Skeletal muscle tissue (tissue), 4 donors: ENCODE measurements around the gene GLB1L3. TPM values are rescaled to one million over a fixed set of nuclear protein-coding genes. Genes with fewer than 3 reads are reported as not detected.
"Not testable (repeated sequence)": the region's sequence is repeated elsewhere in the genome, so short reads cannot be mapped to it uniquely, and the experiment has no call there.

Experiments
- H3K27ac ChIP-seq: one replicate; pipeline ENCODE4 v1.7.0; 2013; ENCODE audit warnings: mild to moderate bottlenecking, low read depth, low read length, inconsistent platforms
- H3K27me3 ChIP-seq, 3 donors: one replicate each; pipeline ENCODE4 v1.7.0; 2013; ENCODE audit warnings: low read length in 3 of 3; ENCODE audit not compliant: control insufficient read depth in 3 of 3, insufficient read depth in 3 of 3
- H3K36me3 ChIP-seq, 3 donors: one replicate each; pipeline ENCODE4 v1.7.0; 2013; ENCODE audit warnings: low read length in 3 of 3; ENCODE audit not compliant: control insufficient read depth in 3 of 3, insufficient read depth in 3 of 3
- H3K4me1 ChIP-seq, 3 donors: one replicate each; pipeline ENCODE4 v1.7.0; 2013; ENCODE audit warnings: low read length in 3 of 3, mild to moderate bottlenecking in 3 of 3; ENCODE audit not compliant: control insufficient read depth in 3 of 3, insufficient read depth in 3 of 3
- H3K4me3 ChIP-seq, 3 donors: one replicate each; pipeline ENCODE4 v1.7.0; 2013; ENCODE audit warnings: low read length in 3 of 3
- H3K9ac ChIP-seq, 3 donors: one replicate each; pipeline ENCODE4 v1.7.0; 2013; ENCODE audit warnings: low read length in 3 of 3, mild to moderate bottlenecking in 3 of 3, moderate library complexity in 2 of 3, low read depth in 1 of 3
- H3K9me3 ChIP-seq, 3 donors: one replicate each; pipeline ENCODE4 v1.7.0; 2013; ENCODE audit warnings: low read length in 3 of 3; ENCODE audit not compliant: control insufficient read depth in 3 of 3
- total RNA-seq: library from RNA; depleted of rRNA; stranded (reverse); fragments of >200 nt; gene quantifications from one replicate; pipeline ENCODE4 v1.2.3, GENCODE V29; 2014
- donor health status: Osteomylitis.

The GLB1L3 gene
- total RNA-seq, 1 donor from 2014 or later, result not detected

GRCh38 chr11:134283461-134284230 lies 7.5 kb downstream of the GLB1L3 start:
- Histone ChIP-seq H3K27me3 (peaks cover 6 to 7% (median 6%) of the 10 kb centered on the region in 3 donors), H3K4me1 (peaks cover 0 to 3% (median 0%) of the 10 kb centered on the region in 3 donors), H3K9ac (no peak overlapping the region), H3K36me3 (no peaks in the 10 kb centered on the region), H3K4me3 (no peak overlapping the region), H3K27ac (no peak overlapping the region), H3K9me3 (peaks cover 0 to 1% (median 0%) of the 10 kb centered on the region in 3 donors)

GRCh38 chr11:134284349-134284748 lies 8.2 kb downstream of the GLB1L3 start:
- H3K27ac ChIP-seq, H3K4me3 ChIP-seq, H3K4me1 ChIP-seq, H3K36me3 ChIP-seq, H3K27me3 ChIP-seq, H3K9ac ChIP-seq, H3K9me3 ChIP-seq: not testable (repeated sequence)

DNA sequence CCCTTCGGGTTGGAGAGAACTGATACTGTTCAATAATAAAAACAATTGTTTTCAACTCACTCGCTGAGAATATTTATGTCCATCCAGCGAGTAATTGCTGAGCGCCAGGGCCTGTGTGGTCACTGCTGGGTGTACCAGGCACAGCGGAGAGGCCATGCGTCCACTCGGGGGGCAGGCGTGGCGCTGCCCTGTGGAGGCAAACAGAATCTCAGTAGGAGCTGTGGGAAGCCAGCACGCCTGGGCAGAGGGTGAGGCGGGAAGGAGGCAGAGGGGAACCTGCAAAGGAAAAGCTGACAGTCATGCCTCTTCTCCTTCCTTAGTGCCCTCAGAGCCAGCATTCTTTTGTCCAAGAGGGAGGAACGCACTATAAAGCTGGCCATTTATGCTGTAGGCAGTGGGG lies 11.4 kb downstream of the GLB1L3 start:
- Histone ChIP-seq H3K9me3 (no peaks in the 10 kb centered on the region), H3K4me1 (peaks cover 0 to 2% (median 0%) of the 10 kb centered on the region in 3 donors), H3K9ac (no peak overlapping the region), H3K4me3 (no peak overlapping the region), H3K36me3 (no peaks in the 10 kb centered on the region), H3K27me3 (peaks cover 2 to 5% (median 3%) of the 10 kb centered on the region in 3 donors), H3K27ac (no peak overlapping the region)

DNA sequence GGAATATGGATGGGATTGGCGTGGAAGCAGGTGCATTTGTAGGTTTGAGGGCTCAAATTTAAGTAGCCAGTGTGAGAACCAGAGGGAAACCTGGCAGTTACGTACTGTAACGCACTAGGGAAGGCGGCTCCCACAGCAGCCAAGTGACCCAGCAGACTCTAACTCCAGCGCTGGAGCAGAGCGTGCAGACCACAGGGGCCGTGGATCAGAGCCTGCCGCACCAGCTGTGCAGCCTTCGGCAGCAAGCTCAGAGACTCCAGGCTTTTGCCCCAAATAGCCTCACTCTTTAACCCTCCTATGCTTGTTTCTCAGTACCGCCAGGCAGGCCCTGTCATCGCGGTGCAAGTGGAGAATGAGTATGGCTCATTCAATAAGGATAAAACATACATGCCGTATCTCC lies 12.3 kb downstream of the GLB1L3 start:
- H3K4me1 ChIP-seq, result no peaks in the 10 kb centered on the region
- no peaks in the 10 kb centered on the region for H3K36me3 ChIP-seq
- H3K9me3 ChIP-seq, result no peaks in the 10 kb centered on the region
- H3K27me3 ChIP-seq, result peaks cover 0 to 3% (median 3%) of the 10 kb centered on the region in 3 donors
- H3K27ac ChIP-seq, result no peak overlapping the region
- H3K9ac ChIP-seq, result no peak overlapping the region
- H3K4me3 ChIP-seq, result no peak overlapping the region

DNA sequence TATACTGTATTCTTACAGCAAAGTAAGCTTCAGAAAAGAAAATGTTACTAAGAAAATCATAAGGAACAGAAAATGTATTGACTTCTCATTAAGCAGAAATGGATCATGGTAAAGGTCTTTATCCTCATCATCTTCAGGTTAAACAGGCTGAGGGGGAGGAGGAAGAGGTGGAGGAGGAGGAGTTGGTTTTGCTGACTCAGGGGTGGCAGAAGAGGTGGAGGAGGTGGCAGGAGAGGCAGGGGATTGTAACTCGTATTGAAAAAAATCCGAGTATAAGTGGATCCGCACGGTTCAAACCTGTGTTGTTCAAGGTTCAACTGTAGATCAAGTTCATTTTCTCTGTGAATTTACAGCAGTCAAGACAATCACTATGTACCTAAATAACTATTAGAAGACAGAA lies 13.0 kb downstream of the GLB1L3 start:
- Histone ChIP-seq H3K9ac (no peak overlapping the region), H3K36me3 (no peaks in the 10 kb centered on the region), H3K27me3 (peaks cover 0 to 3% (median 3%) of the 10 kb centered on the region in 3 donors), H3K4me1 (no peaks in the 10 kb centered on the region), H3K27ac (no peak overlapping the region), H3K4me3 (no peak overlapping the region), H3K9me3 (no peaks in the 10 kb centered on the region)

- no peaks in the 10 kb centered on the region for H3K4me1 ChIP-seq
- no peak overlapping the region for H3K9ac ChIP-seq
- no peaks in the 10 kb centered on the region for H3K9me3 ChIP-seq
- H3K4me3 ChIP-seq, result no peak overlapping the region
- H3K36me3 ChIP-seq, result no peaks in the 10 kb centered on the region
- no peak overlapping the region for H3K27ac ChIP-seq
- peaks cover 0 to 3% (median 3%) of the 10 kb centered on the region in 3 donors for H3K27me3 ChIP-seq
Observed at GRCh38 chr11:134289789-134290188, 13.6 kb downstream of the GLB1L3 start.

GRCh38 chr11:134290646-134291045 lies 14.5 kb downstream of the GLB1L3 start:
- H3K4me1 ChIP-seq, result no peaks in the 10 kb centered on the region
- no peaks in the 10 kb centered on the region for H3K9me3 ChIP-seq
- no peak overlapping the region for H3K27ac ChIP-seq
- peaks cover 0 to 3% (median 3%) of the 10 kb centered on the region in 3 donors for H3K27me3 ChIP-seq
- H3K4me3 ChIP-seq, result no peak overlapping the region
- H3K9ac ChIP-seq, result no peak overlapping the region
- no peaks in the 10 kb centered on the region for H3K36me3 ChIP-seq

GRCh38 chr11:134291196-134291595 lies 15.0 kb downstream of the GLB1L3 start:
- no peaks in the 10 kb centered on the region for H3K9me3 ChIP-seq
- no peak overlapping the region for H3K9ac ChIP-seq
- H3K27ac ChIP-seq, result no peak overlapping the region
- no peaks in the 10 kb centered on the region for H3K4me1 ChIP-seq
- no peaks in the 10 kb centered on the region for H3K36me3 ChIP-seq
- peaks cover 0 to 3% (median 3%) of the 10 kb centered on the region in 3 donors for H3K27me3 ChIP-seq
- H3K4me3 ChIP-seq, result no peak overlapping the region

GRCh38 chr11:134292661-134293060 lies 16.5 kb downstream of the GLB1L3 start:
- no peaks in the 10 kb centered on the region for H3K4me1 ChIP-seq
- no peak overlapping the region for H3K9ac ChIP-seq
- H3K36me3 ChIP-seq, result no peaks in the 10 kb centered on the region
- no peak overlapping the region for H3K4me3 ChIP-seq
- peaks cover 0 to 3% (median 3%) of the 10 kb centered on the region in 3 donors for H3K27me3 ChIP-seq
- no peak overlapping the region for H3K27ac ChIP-seq
- H3K9me3 ChIP-seq, result no peaks in the 10 kb centered on the region

DNA sequence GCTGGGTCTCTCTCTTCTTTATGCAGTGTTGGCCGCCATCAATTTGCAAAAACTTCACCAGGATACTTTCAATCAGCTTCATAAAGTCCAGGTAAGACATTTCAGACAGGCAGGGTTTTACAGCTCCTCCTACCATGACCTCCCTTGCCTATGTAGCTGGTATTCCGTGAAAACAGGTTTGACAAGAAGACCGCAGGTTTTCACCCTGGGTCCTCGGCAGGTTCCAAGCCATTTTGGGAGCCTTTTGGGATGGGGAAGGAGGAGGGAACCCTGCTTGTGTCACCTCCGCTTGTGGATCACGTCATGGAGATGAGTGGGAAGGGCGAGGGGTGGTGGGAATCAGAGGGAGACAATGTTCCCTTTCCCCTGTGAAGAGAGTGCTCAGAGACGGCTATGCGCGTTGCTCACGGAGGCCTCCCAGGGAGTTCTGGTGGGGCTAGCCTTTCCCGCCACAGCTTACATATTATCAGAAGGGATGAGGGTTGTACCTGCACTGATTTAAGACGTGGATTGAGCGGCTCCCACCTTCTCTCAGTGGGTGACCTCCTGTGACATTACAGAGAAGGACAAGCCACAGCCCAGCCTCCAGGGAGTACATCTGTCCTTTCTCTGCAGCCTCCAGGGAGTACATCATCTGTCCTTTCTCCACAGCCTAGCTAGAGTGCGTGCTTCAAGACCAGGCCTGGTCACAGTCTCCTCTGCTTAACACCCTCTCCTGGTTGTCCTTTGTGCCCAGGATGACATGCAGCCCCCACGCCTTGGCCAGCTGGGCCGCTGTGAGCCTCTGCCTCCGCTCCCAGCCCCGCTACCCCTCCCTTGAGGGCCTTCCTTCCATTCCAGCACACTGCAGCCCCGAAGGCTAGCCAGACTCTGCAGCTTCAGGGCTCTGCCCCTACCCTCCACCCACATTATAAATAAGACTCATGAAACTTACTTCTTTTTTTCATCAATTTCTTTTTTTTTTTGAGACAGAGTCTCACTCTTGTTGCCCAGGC lies 17.2 kb downstream of the GLB1L3 start:
- Histone ChIP-seq H3K36me3 (no peaks in the 10 kb centered on the region), H3K9me3 (no peaks in the 10 kb centered on the region), H3K4me3 (no peak overlapping the region), H3K27ac (no peak overlapping the region), H3K27me3 (no peaks in the 10 kb centered on the region), H3K4me1 (no peaks in the 10 kb centered on the region), H3K9ac (no peak overlapping the region)
